ENCODE data around the gene LAPTM5.

Gene LAPTM5

DNA sequence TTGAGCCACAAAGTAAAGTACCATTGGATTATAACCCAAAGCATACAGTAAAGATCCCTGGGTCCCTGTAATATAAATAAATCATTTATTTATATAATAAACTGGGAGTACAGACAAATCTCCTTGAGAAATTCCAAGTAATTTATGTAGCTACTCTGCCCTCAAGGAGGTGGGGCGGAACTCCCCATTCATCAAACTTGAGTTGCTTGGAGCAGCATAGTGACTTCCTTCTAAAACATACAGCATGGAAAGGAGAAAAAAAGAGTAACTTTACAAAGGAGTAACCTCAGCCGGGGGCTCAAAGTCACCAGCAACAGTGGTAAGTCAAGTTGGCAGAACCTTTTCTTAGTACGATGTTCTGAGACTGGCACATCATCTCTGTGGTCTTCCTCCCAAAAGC lies 4.5 kb downstream of the LAPTM5 start (continued):
- TF ChIP-seq GFI1B (tag by site-specific recombination; IDR thresholded peaks at IDR 0.05) = no peak
- TF ChIP-seq ZNF112 (tag by site-specific recombination; IDR thresholded peaks at IDR 0.05) = no peak
- no peak for TF ChIP-seq ZNF596 (tag by site-specific recombination; IDR thresholded peaks at IDR 0.05)
- TF ChIP-seq ZNF19 (tag by site-specific recombination; IDR thresholded peaks at IDR 0.05; ENCODE audit: low read depth) = no peak
- no peak for TF ChIP-seq EGR2 (tag by site-specific recombination; IDR thresholded peaks at IDR 0.05; ENCODE audit: low read depth)

DNA sequence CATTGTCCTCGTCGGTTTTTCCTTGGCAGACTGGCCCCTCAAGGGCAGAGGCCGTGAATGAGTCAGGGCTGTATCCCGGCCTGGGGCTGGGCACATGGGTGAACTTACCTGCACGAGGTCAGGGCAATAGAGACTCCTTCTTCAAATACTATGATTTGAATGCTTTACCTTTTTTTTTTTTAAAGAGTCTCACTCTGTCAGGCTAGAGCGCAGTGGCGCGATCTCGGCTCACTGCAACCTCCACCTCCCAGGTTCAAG lies 5.0 kb downstream of the LAPTM5 start:
- no peaks in the 10 kb centered on the region for H3K4me1 ChIP-seq (ENCODE audit: control insufficient read depth, insufficient read depth, low read length)
- ChIA-PET CTCF (interaction anchor here (0.6 to 0.7 kb wide), 2 partner anchors 30 to 464 kb away, joined by 3 to 4 read pairs; no protein-coding TSS in a partner anchor), POLR2A (interaction anchor here (0.6 kb wide), 1 partner anchor 300 kb away, joined by 4 read pairs; no protein-coding TSS in a partner anchor)
- no peak overlapping the region for H3K27ac ChIP-seq (ENCODE audit: extremely low read depth, low read depth, low read length)
- H3K36me3 ChIP-seq (ENCODE audit: control insufficient read depth in 2 of 2, insufficient read depth in 1 of 2, low read length in 2 of 2) = no peaks in the 10 kb centered on the region
- TF ChIP-seq ZNF146 (tag by site-specific recombination; IDR thresholded peaks at IDR 0.05) (no peak), ZNF184 (tag by site-specific recombination; IDR thresholded peaks at IDR 0.05) (no peak), ZNF157 (tag by site-specific recombination; IDR thresholded peaks at IDR 0.05) (no peak), ZNF24 (tag by site-specific recombination; IDR thresholded peaks at IDR 0.05) (no peak), SALL2 (tag by site-specific recombination; IDR thresholded peaks at IDR 0.05; ENCODE audit: borderline replicate concordance) (no peak), ZFP41 (tag by site-specific recombination; IDR thresholded peaks at IDR 0.05; ENCODE audit: borderline replicate concordance) (no peak), KLF7 (tag by site-specific recombination; IDR thresholded peaks at IDR 0.05; ENCODE audit: borderline replicate concordance) (no peak), ZNF214 (tag by site-specific recombination; IDR thresholded peaks at IDR 0.05; ENCODE audit: borderline replicate concordance) (no peak), ZNF133 (tag by site-specific recombination; IDR thresholded peaks at IDR 0.05) (no peak), ZNF132 (tag by site-specific recombination; IDR thresholded peaks at IDR 0.05; ENCODE audit: borderline replicate concordance) (no peak), ZNF658 (tag by site-specific recombination; IDR thresholded peaks at IDR 0.05) (no peak)
- TF ChIP-seq, protein P1, sequence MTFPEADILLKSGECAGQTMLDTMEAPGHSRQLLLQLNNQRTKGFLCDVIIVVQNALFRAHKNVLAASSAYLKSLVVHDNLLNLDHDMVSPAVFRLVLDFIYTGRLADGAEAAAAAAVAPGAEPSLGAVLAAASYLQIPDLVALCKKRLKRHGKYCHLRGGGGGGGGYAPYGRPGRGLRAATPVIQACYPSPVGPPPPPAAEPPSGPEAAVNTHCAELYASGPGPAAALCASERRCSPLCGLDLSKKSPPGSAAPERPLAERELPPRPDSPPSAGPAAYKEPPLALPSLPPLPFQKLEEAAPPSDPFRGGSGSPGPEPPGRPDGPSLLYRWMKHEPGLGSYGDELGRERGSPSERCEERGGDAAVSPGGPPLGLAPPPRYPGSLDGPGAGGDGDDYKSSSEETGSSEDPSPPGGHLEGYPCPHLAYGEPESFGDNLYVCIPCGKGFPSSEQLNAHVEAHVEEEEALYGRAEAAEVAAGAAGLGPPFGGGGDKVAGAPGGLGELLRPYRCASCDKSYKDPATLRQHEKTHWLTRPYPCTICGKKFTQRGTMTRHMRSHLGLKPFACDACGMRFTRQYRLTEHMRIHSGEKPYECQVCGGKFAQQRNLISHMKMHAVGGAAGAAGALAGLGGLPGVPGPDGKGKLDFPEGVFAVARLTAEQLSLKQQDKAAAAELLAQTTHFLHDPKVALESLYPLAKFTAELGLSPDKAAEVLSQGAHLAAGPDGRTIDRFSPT (tag by site-specific recombination; IDR thresholded peaks at IDR 0.05) = no peak
- TF ChIP-seq, protein P2, sequence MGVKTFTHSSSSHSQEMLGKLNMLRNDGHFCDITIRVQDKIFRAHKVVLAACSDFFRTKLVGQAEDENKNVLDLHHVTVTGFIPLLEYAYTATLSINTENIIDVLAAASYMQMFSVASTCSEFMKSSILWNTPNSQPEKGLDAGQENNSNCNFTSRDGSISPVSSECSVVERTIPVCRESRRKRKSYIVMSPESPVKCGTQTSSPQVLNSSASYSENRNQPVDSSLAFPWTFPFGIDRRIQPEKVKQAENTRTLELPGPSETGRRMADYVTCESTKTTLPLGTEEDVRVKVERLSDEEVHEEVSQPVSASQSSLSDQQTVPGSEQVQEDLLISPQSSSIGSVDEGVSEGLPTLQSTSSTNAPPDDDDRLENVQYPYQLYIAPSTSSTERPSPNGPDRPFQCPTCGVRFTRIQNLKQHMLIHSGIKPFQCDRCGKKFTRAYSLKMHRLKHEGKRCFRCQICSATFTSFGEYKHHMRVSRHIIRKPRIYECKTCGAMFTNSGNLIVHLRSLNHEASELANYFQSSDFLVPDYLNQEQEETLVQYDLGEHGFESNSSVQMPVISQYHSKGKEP (tag by site-specific recombination; IDR thresholded peaks at IDR 0.05) = no peak
- TF ChIP-seq, protein P3, sequence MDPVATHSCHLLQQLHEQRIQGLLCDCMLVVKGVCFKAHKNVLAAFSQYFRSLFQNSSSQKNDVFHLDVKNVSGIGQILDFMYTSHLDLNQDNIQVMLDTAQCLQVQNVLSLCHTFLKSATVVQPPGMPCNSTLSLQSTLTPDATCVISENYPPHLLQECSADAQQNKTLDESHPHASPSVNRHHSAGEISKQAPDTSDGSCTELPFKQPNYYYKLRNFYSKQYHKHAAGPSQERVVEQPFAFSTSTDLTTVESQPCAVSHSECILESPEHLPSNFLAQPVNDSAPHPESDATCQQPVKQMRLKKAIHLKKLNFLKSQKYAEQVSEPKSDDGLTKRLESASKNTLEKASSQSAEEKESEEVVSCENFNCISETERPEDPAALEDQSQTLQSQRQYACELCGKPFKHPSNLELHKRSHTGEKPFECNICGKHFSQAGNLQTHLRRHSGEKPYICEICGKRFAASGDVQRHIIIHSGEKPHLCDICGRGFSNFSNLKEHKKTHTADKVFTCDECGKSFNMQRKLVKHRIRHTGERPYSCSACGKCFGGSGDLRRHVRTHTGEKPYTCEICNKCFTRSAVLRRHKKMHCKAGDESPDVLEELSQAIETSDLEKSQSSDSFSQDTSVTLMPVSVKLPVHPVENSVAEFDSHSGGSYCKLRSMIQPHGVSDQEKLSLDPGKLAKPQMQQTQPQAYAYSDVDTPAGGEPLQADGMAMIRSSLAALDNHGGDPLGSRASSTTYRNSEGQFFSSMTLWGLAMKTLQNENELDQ (tag by site-specific recombination; IDR thresholded peaks at IDR 0.05; ENCODE audit: low read depth) = no peak
- TF ChIP-seq, protein P4, sequence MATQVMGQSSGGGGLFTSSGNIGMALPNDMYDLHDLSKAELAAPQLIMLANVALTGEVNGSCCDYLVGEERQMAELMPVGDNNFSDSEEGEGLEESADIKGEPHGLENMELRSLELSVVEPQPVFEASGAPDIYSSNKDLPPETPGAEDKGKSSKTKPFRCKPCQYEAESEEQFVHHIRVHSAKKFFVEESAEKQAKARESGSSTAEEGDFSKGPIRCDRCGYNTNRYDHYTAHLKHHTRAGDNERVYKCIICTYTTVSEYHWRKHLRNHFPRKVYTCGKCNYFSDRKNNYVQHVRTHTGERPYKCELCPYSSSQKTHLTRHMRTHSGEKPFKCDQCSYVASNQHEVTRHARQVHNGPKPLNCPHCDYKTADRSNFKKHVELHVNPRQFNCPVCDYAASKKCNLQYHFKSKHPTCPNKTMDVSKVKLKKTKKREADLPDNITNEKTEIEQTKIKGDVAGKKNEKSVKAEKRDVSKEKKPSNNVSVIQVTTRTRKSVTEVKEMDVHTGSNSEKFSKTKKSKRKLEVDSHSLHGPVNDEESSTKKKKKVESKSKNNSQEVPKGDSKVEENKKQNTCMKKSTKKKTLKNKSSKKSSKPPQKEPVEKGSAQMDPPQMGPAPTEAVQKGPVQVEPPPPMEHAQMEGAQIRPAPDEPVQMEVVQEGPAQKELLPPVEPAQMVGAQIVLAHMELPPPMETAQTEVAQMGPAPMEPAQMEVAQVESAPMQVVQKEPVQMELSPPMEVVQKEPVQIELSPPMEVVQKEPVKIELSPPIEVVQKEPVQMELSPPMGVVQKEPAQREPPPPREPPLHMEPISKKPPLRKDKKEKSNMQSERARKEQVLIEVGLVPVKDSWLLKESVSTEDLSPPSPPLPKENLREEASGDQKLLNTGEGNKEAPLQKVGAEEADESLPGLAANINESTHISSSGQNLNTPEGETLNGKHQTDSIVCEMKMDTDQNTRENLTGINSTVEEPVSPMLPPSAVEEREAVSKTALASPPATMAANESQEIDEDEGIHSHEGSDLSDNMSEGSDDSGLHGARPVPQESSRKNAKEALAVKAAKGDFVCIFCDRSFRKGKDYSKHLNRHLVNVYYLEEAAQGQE (tag by site-specific recombination; IDR thresholded peaks at IDR 0.05) = no peak
- TF ChIP-seq, protein P5, sequence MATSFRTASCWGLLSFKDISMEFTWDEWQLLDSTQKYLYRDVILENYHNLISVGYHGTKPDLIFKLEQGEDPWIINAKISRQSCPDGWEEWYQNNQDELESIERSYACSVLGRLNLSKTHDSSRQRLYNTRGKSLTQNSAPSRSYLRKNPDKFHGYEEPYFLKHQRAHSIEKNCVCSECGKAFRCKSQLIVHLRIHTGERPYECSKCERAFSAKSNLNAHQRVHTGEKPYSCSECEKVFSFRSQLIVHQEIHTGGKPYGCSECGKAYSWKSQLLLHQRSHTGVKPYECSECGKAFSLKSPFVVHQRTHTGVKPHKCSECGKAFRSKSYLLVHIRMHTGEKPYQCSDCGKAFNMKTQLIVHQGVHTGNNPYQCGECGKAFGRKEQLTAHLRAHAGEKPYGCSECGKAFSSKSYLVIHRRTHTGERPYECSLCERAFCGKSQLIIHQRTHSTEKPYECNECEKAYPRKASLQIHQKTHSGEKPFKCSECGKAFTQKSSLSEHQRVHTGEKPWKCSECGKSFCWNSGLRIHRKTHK (tag by site-specific recombination; IDR thresholded peaks at IDR 0.05) = no peak
- H3K9me3 ChIP-seq (ENCODE audit: control insufficient read depth, insufficient read depth, low read depth, low read length) = no peaks in the 10 kb centered on the region
- H3K4me3 ChIP-seq (ENCODE audit: low read depth, low read length) = no peak overlapping the region

All from HEK293 (cell line).